D721Med (cell line): Measurements from ENCODE around the gene GALNT14.

Source experiments
- DNase-seq: peaks from one replicate; pipeline ENCODE4 v3.0.0; 2011; ENCODE audit warnings: low spot score; ENCODE audit not compliant: insufficient read length
- FAIRE-seq: peaks from 2 replicates; lab custom pipeline; 2011; peaks lifted over from hg19 to GRCh38; lab: Jason Lieb, UNC
- TF ChIP-seq, protein P1 (sequence below): IDR thresholded peaks from 2 replicates; pipeline ENCODE4 v1.5.1; 2012; ENCODE audit warnings: mild to moderate bottlenecking, control low read depth; ENCODE audit not compliant: insufficient read depth; ENCODE audit errors: missing control alignments

GALNT14 gene

DNA sequence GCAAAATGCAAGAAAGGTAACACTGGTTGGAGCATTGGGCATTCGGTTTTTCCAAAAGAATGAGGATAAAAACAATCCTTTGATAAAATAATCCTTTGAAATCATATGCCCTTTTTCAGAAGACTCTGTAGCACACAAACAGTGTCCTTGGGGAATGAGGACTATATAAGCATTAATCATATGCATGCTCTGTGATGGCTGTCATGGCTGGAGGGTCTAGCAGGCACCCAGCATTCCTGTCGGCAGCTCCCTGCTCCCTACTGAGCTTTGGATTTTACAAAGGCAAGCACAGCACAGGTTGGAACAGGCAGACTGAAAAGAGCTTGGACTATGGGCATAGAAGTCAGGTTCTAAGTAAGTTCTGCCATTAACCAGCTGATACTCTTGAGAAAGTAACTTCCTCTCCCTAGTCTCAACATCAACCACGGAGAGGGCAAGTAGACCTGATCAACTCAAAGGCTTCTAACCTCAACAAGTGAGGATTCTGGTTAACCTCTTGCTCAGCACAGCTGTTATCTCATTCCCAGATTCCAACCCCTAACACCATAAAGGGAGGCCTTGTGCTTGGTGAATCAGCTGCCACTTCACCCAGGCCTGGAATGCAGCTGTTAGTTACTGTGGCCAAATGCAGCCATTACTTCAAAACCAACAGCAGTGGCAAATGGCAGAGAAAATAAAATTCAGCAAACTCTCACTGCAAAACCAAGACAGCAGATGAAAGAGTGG is 29.5 kb downstream of the GALNT14 start:
- DNase-seq = no peak
- TF ChIP-seq, protein P1, sequence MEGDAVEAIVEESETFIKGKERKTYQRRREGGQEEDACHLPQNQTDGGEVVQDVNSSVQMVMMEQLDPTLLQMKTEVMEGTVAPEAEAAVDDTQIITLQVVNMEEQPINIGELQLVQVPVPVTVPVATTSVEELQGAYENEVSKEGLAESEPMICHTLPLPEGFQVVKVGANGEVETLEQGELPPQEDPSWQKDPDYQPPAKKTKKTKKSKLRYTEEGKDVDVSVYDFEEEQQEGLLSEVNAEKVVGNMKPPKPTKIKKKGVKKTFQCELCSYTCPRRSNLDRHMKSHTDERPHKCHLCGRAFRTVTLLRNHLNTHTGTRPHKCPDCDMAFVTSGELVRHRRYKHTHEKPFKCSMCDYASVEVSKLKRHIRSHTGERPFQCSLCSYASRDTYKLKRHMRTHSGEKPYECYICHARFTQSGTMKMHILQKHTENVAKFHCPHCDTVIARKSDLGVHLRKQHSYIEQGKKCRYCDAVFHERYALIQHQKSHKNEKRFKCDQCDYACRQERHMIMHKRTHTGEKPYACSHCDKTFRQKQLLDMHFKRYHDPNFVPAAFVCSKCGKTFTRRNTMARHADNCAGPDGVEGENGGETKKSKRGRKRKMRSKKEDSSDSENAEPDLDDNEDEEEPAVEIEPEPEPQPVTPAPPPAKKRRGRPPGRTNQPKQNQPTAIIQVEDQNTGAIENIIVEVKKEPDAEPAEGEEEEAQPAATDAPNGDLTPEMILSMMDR = no peak
- FAIRE-seq = no peak

DNA sequence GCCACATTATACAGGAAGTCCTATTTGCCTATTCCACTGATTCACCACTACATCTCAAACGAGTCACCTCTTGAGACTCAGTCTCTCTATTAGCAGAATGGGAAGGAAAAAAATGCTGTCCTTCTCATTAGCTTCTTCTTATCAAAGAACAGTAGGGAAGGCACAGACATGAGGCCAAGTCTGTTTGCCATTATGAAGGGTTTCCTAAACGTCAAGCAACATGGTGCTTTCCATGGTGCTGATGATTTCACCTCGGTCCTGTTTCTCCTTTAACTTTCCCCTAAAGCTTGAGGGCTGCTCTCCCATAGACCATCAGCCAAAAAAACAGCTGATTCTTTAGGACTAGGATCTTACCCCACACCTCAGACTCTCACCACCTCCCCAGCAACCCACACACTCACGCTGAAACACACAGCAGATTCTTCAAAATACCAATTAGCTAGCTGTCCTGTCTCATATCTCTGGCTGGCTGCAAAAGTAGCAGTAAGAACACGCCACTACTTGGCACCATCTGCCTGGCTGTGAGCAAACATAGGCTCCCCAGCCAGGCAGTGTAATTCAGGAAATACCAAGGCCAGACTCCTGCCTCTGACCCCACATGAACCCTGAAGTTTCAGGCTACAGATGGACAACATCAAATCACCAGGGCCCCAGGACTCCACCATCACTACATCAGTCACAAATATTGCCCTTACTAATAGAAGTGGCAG is 30.5 kb downstream of the GALNT14 start:
- DNase-seq = no peak
- TF ChIP-seq, protein P1 = no peak
- FAIRE-seq = no peak

DNA sequence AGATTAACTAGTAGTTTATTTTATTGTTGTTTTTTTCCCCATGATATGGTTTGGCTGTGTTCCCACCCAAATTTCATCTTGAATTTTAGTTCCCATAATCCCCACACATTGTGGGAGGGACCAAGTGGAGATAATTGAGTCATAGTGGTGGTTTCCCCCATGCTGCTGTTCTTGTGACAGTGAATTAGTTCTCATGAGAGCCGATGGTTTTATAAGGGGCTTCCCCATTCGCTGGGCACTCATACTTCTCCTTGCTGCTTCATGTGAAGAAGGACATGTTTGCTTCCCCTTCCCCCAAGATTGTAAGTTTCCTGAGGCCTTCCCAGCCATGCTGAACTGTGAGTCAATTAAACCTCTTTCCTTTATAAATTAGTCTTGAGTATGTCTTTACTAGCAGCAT is 36.5 kb downstream of the GALNT14 start:
- TF ChIP-seq, protein P1 = no peak
- no peak for DNase-seq
- no peak for FAIRE-seq

DNA sequence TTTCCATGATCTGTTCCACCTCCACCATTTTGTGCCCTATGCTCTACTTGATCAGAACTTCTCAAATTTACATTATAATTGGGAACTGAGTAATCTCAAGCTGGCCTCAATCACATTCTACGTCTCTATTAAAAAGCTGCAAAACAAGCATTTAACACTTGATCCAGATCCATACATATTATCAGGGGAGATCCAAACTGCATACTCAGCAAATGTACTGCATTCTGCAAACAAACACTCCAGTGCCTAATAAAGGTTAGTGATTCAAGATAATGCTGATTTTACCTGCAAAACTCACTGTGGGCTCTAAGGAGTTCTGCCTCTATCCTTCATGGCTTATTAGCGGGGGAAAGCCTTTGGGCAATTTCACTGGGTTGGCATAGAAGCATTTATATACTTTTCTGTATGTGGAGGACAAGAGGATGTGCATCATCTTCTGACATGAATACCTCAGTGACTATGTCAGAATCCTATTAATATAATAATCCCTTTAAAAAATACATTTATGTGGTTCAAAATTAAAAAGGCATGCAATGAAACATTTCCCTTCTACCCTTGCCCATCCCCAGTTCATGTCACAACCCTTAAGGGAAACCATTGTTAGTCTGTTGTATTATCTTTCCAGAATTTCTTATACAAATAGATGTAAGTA is 40.2 kb downstream of the GALNT14 start:
- TF ChIP-seq, protein P1 = no peak
- FAIRE-seq (no peak), DNase-seq (no peak)

DNA sequence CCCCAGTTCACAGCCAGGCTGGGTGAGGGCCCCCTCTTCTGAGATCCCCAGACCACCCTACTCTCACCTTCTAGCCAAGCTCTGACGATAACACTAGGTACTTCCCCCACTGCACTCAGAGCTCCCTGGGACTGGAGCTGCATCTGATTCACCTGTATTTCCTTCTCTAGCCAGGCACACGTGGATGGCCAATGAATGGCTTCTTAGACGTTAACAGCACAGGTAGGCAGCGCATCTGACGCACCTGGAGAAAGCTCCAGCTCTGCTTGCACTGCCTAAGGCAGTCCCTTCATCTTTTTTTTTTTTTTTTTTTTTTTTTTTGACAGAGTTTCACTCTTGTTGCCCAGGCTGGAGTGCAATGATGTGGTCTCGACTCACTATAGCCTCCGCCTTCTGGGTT is 48.1 kb downstream of the GALNT14 start:
- no peak for DNase-seq
- TF ChIP-seq, protein P1 = no peak
- FAIRE-seq = no peak

DNA sequence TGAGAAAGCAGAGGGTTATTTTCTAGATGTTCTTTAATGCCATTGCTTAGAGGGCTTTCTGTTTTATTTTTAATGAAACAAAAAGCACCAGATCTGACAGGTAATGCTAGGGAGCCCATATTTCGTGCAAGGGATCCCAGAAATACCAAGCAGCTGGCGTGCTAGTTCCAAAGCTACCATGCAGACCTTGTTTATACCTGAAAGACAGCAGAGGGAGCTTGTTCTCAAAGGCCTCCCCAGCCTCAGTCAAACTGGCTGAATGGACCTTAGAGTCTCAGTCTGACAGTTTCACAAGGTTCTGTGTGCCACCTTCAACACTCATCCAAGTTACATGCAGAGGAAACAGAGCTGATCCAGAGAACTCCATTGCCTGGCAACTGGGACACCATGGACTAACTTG is 48.6 kb downstream of the GALNT14 start:
- TF ChIP-seq, protein P1 = no peak
- DNase-seq = no peak
- FAIRE-seq = no peak
